ENCODE data around the gene LDLR. TPM values are rescaled to one million over a fixed set of nuclear protein-coding genes. Genes with fewer than 3 reads are reported as not detected.
"Not testable (repeated sequence)": the region's sequence is repeated elsewhere in the genome, so short reads cannot be mapped to it uniquely, and the experiment has no call there.

LDLR gene
- total and polyA plus RNA-seq, 2 donors (not counting 1 experiment from before 2014, with no cell fraction given): 187 to 427 TPM

- no peak for DNase-seq (ENCODE audit: low read depth in 2 of 2)
- H3K9ac ChIP-seq (ENCODE audit: insufficient read depth, low read length): no peak overlapping the region
- no peak overlapping the region for H2AFZ ChIP-seq (ENCODE audit: low read length)
- peaks cover 2% of the 10 kb centered on the region for H4K20me1 ChIP-seq (ENCODE audit: control insufficient read depth, extremely low read depth, insufficient read depth, low read length)
- H3K9me3 ChIP-seq (ENCODE audit: control insufficient read depth, insufficient read depth, low read depth, low read length): no peaks in the 10 kb centered on the region
- no peaks in the 10 kb centered on the region for H3K27me3 ChIP-seq (ENCODE audit: control insufficient read depth, insufficient read depth, low read length)
- TF ChIP-seq EZH2 (IDR thresholded peaks at IDR 0.05; ENCODE audit: low read length, missing control alignments): no peak
- TF ChIP-seq, protein P1, sequence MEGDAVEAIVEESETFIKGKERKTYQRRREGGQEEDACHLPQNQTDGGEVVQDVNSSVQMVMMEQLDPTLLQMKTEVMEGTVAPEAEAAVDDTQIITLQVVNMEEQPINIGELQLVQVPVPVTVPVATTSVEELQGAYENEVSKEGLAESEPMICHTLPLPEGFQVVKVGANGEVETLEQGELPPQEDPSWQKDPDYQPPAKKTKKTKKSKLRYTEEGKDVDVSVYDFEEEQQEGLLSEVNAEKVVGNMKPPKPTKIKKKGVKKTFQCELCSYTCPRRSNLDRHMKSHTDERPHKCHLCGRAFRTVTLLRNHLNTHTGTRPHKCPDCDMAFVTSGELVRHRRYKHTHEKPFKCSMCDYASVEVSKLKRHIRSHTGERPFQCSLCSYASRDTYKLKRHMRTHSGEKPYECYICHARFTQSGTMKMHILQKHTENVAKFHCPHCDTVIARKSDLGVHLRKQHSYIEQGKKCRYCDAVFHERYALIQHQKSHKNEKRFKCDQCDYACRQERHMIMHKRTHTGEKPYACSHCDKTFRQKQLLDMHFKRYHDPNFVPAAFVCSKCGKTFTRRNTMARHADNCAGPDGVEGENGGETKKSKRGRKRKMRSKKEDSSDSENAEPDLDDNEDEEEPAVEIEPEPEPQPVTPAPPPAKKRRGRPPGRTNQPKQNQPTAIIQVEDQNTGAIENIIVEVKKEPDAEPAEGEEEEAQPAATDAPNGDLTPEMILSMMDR (conservative IDR thresholded peaks at IDR 0.05 in 1 of 2, IDR thresholded peaks at IDR 0.05 in 1 of 2; ENCODE audit: low read depth in 1 of 2, low read length in 2 of 2): no peak
- H3K4me1 ChIP-seq (ENCODE audit: control insufficient read depth, extremely low read depth, insufficient read depth, low read length): peaks cover 6% of the 10 kb centered on the region
- H3K27ac ChIP-seq (ENCODE audit: insufficient read depth, low read length): no peak overlapping the region
- peaks cover 32% of the 10 kb centered on the region for H3K36me3 ChIP-seq (ENCODE audit: control insufficient read depth, insufficient read depth, low read length)
- H3K79me2 ChIP-seq (ENCODE audit: control insufficient read depth, insufficient read depth, low read length): peaks cover 84% of the 10 kb centered on the region
- no peak overlapping the region for H3K4me3 ChIP-seq (replicated peaks in 1 of 4; ENCODE audit: control extremely low read depth in 1 of 4, insufficient read depth in 1 of 4, low read depth in 3 of 4, low read length in 4 of 4)
- H3K4me2 ChIP-seq (ENCODE audit: extremely low read depth, insufficient read depth, low read length): no peak overlapping the region
These were observed 11.8 kb downstream of the LDLR start for GRCh38 chr19:11101057-11101456.

DNA sequence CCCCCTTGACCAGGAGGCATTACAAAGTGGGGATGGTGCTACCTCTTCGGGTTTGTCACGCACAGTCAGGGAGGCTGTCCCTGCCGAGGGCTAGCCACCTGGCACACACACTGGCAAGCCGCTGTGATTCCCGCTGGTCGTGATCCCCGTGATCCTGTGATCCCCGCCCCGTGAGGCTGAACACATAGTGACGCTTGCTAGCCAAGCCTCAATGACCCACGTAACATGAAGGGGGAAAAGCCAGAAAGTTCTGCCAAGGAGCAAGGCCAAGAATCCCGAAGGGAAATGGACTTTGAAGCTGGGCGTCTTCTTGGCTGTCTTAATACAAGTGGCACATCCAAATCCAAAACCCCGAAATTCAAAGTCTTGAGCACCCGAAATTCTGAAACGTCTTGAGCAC is 13.7 kb downstream of the LDLR start:
- Histone ChIP-seq H3K79me2 (ENCODE audit: control insufficient read depth, insufficient read depth, low read length) (peaks cover 76% of the 10 kb centered on the region), H3K9me3 (ENCODE audit: control insufficient read depth, insufficient read depth, low read depth, low read length) (no peaks in the 10 kb centered on the region), H3K4me2 (ENCODE audit: extremely low read depth, insufficient read depth, low read length) (no peak overlapping the region), H3K9ac (ENCODE audit: insufficient read depth, low read length) (peak overlapping the region; percentile 2), H4K20me1 (ENCODE audit: control insufficient read depth, extremely low read depth, insufficient read depth, low read length) (peaks cover 2% of the 10 kb centered on the region), H3K4me1 (ENCODE audit: control insufficient read depth, extremely low read depth, insufficient read depth, low read length) (no peaks in the 10 kb centered on the region), H3K36me3 (ENCODE audit: control insufficient read depth, insufficient read depth, low read length) (peaks cover 40% of the 10 kb centered on the region), H3K27me3 (ENCODE audit: control insufficient read depth, insufficient read depth, low read length) (no peaks in the 10 kb centered on the region), H3K27ac (ENCODE audit: insufficient read depth, low read length) (peak overlapping the region; percentile 32), H3K4me3 (replicated peaks in 1 of 4; ENCODE audit: control extremely low read depth in 1 of 4, insufficient read depth in 1 of 4, low read depth in 3 of 4, low read length in 4 of 4) (no peak overlapping the region), H2AFZ (ENCODE audit: low read length) (no peak overlapping the region)
- no peak for DNase-seq (ENCODE audit: low read depth in 2 of 2)
- no peak for TF ChIP-seq EZH2 (IDR thresholded peaks at IDR 0.05; ENCODE audit: low read length, missing control alignments)
- TF ChIP-seq, protein P1 (conservative IDR thresholded peaks at IDR 0.05 in 1 of 2, IDR thresholded peaks at IDR 0.05 in 1 of 2; ENCODE audit: low read depth in 1 of 2, low read length in 2 of 2): no peak

DNA sequence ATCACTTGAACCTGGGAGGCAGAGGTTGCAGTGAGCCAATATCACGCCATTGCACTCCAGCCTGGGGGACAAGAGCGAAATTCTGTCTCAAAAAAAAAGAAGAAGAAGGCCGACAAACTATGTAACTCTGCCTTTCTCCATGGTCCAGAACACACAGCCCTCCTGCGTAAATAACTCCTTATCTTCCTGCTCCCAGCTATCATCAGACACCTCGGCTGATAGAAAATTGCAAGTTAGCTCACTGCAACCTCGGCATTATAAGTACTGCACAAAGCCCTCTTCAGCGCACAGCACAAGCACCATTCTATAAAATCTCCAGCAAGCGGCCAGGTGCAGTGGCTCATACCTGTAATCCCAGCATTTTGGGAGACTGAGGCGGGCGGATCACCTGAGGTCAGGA is 14.4 kb downstream of the LDLR start:
- H3K4me2 ChIP-seq (ENCODE audit: extremely low read depth, insufficient read depth, low read length); H3K4me1 ChIP-seq (ENCODE audit: control insufficient read depth, extremely low read depth, insufficient read depth, low read length); DNase-seq (ENCODE audit: low read depth in 2 of 2); H2AFZ ChIP-seq (ENCODE audit: low read length); H4K20me1 ChIP-seq (ENCODE audit: control insufficient read depth, extremely low read depth, insufficient read depth, low read length); H3K27ac ChIP-seq (ENCODE audit: insufficient read depth, low read length); H3K9ac ChIP-seq (ENCODE audit: insufficient read depth, low read length); H3K9me3 ChIP-seq (ENCODE audit: control insufficient read depth, insufficient read depth, low read depth, low read length); H3K27me3 ChIP-seq (ENCODE audit: control insufficient read depth, insufficient read depth, low read length); H3K4me3 ChIP-seq (replicated peaks in 1 of 4; ENCODE audit: control extremely low read depth in 1 of 4, insufficient read depth in 1 of 4, low read depth in 3 of 4, low read length in 4 of 4): not testable (repeated sequence)
- Histone ChIP-seq H3K79me2 (ENCODE audit: control insufficient read depth, insufficient read depth, low read length) (peaks cover 68% of the 10 kb centered on the region), H3K36me3 (ENCODE audit: control insufficient read depth, insufficient read depth, low read length) (peaks cover 43% of the 10 kb centered on the region)
